NCI-H146 (cell line): ENCODE measurements around the gene KIF23.
A peak's percentile ranks its signal among the peaks of the same experiment; 100 is the strongest.

Experiments
- DNase-seq: peaks from one replicate; lab custom pipeline; 2025; lab: John Stamatoyannopoulos, UW

KIF23 gene

DNA sequence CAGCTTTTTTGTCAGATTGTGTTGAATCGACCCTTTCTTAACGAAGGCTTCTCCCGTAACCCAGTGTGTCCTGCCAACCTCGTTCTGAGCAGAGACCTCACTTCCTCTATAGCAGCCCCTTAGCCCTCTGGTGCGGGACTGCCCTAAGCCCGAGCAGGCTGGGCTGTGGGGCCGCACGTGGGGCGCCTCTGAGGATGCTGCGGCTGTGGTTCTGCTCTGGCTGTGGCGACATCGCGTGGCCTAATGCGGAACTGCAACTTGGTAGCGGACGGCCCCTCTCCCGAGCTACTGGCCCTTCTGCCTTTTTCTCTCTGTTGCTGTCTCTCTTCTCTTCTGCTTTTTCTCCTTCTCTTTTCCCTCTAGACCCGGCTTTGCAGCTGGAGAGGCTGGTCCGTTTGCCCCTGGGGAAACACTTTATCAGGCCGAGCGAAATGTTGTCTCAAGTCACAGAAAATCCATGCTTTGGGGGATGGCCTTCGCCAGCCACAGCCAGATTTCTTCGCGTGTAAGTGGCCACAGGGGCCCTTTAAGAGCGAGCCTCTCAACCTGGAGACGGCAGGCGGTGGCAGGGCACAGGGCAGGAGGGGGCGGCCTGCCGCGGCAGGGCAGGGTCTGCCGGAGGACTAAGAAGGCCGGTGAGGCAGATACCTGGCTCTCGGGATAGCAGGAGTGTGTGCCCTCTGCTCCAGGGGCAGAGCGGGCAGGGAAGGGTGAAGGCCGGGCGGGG lies 19.4 kb upstream of the KIF23 start:
- peak; percentile 47 for DNase-seq

DNA sequence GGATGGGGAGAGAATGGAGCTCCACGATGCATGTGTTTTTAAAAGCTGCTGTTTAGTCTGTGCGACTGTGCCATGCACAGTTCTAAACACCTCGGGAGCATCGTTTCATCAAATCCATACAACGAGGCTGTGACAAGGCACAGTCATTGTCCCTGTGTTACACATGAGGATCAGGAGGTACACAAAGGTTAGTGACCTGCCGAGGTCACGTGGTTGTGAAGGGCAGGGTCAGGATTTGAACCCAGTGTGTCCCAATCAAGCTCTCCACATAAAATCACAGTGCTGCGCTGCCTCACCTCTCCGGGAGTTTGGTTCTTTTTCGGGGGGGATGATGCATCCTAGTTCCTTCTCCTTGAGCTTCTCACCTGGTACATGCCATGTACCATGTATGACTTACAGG lies 18.7 kb upstream of the KIF23 start:
- no peak for DNase-seq

GRCh38 chr15:69395991-69396390 lies 18.2 kb upstream of the KIF23 start:
- no peak for DNase-seq

DNA sequence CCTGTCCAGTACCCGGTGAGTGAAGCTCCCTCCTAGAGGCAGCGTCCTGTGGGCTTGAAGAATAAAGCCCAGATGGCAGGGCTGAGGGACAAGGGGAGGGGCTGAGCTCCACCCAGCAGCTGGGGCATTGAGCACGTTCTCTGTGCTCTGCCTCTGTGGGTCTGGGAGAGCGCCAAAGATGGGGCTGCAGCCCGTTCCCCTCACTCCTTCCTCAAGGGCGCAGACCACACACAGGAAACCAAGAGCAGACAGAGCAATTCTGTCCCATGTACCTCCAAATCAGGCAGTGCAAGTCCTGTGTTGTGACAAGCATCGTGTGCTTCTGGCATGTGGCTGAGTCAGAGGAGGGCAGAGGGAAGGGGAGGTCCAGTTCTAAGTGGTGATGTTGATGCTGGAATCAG lies 15.7 kb upstream of the KIF23 start:
- no peak for DNase-seq

- no peak for DNase-seq
Measured at GRCh38 chr15:69400850-69401249, 13.3 kb upstream of the KIF23 start.

DNA sequence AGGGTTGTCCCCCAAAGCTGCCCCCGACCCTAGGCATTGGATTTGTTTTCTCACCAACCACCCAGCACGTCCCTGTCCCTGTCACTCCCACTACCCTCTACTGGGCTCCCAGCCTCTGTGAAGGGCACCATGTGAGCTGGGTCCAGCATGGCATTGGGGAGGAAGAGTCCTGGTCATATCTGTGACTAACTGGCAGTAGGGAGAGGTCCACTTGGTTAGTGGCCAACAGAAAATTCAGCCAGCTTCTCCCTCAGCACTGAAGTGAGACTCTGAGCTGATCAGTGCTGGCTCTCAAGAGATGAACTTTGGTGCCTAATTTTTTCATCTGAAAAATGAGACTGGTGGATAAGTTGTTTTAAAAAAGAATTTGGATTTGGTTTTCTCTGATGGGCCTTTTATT lies 11.3 kb upstream of the KIF23 start:
- DNase-seq = no peak

DNA sequence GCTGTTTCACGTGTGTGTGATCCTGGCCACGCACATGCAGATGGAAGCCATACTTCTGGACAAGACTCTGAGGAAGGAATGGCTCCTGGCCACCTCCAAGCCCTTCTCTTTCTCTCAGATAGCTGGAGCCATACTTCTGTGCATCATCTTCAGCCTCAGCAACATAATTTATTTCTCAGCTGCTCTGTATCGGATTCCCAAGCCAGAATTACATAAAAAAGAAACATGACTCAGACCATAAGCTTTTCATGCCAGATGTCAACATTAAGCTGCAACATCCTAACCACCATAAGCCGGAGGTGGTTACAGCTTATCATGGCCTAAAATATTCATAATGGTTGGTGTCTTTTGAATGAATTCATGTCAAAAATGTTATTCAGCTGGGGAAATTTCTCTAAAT lies 10.6 kb upstream of the KIF23 start:
- DNase-seq = no peak

GRCh38 chr15:69405110-69405509 lies 9.0 kb upstream of the KIF23 start:
- DNase-seq = no peak

DNA sequence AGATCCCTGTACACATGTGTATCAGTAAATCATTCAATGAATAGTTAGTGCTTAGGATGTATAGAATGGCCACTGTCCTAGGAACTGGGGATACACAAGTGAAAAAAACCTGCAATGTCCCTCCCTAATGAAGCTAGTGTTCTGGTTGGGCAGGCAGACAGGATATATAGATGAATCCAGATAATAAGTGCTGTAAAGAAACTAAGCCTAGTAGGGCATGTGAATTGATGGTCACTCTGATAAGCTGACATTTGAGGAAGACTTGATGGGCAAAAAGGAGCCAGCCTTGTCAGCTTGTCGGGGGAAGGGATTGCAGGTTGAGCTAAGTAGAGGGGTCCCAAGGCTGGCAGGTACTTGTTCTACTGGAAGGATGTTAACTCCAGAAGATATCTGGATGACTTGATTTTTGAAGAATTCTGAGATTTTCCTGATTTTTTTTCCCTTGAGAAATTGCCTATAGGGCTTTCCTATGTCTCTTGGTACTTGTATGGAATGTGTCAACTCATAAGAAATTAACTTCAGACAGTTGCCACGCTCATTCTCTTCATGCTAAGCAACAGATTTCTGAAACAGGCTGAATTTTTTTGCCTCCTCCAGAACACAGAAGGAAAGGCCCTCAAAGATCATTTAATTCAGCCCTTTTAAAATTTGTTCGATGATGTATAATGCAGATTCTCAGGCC lies 6.3 kb upstream of the KIF23 start:
- no peak for DNase-seq

DNA sequence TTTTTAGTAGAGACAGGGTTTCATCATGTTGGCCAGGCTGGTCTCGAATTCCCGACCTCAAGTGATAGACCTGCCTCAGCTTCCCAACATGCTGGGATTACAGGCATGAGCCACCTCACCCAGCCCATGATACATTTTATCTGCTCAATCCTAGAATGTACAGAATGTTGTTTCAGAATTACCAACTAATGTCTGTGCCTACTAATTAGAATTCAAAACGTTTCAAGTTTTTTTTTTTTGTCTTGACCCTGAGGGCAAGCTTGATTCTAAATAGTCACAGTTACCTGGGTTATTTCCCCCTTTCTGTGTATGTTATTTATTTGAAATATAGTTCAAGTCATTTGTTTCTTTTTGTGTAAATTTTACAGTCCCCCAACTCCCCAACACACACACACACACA lies 5.3 kb upstream of the KIF23 start:
- no peak for DNase-seq

- peak; percentile 12 for DNase-seq
Measured at GRCh38 chr15:69410248-69410874, 3.8 kb upstream of the KIF23 start.

DNA sequence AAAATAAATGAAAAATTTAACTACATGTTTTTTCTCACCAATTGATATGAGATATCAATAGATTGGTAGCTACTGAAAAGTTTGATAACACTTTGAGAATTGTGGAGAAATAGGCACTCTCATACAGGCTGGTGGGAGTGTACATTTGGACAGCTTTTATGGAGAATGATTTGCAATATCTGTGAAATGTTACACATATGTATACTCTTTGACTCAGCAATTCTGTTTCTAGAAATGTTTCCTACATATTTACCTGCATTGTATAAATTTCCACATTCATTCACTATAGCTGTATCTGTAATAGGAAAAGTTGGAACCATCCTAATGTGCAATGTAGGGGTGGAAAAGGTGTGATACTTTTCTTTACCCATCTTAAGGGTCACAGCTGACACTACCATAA lies 1.9 kb upstream of the KIF23 start:
- no peak for DNase-seq

DNA sequence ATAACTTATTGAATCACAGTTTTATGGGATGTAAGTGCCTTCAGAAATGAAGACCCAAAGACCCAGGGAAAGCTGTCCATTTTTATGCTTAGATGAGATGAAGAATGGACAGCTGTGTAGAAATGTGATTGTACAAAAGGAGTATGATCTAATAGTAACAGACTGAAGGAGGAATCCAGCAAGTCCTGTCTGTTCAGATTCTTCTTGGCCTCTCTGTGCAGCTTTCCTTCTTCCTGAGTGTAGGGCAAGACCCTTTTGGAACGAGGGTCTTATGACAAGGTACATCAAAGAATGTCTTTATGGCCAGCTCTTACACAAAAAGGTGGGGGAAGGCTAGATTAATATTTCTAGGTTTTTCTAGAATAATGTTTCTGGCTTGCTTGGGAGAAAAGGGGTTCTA lies 1.4 kb upstream of the KIF23 start:
- DNase-seq = no peak

- DNase-seq = peak; percentile 39
Measured at GRCh38 chr15:69414701-69415167, 585 bp downstream of the KIF23 start.

DNA sequence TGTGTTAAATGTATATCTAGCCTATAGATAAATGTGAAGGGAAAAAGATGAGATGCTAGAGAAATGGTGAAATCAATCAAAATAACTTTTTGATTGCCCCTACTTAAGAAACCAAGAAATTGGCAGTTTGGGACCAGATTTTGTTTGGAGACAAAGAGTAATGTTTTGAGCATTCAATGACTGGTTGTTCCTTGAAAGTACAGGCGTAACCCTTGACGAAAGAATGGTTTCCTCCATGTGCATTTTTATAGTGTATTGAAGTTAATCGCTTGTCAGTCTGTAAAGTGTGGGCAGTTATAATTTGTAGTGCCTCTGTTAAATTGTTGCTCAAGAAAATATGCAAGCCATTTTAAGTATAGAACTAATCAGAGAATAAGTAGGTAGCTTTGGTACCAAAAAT lies 1.2 kb downstream of the KIF23 start:
- DNase-seq = no peak

GRCh38 chr15:69417581-69417980 lies 3.4 kb downstream of the KIF23 start:
- no peak for DNase-seq

DNA sequence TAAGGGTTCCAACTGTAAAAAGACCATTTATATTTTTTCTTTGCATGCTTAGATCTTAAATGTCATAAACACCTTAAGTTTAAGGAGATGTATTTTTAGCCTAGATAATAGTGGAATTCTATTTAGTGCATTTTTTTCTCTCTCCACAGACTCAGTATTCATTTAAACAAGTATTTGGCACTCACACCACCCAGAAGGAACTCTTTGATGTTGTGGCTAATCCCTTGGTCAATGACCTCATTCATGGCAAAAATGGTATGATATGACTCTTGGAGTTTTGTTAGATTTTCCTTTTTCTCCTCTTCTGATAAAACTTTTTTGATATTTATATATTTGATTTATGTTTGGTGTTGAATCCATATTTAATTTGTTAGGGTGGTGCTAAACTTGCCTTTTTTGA lies 7.3 kb downstream of the KIF23 start:
- no peak for DNase-seq

DNA sequence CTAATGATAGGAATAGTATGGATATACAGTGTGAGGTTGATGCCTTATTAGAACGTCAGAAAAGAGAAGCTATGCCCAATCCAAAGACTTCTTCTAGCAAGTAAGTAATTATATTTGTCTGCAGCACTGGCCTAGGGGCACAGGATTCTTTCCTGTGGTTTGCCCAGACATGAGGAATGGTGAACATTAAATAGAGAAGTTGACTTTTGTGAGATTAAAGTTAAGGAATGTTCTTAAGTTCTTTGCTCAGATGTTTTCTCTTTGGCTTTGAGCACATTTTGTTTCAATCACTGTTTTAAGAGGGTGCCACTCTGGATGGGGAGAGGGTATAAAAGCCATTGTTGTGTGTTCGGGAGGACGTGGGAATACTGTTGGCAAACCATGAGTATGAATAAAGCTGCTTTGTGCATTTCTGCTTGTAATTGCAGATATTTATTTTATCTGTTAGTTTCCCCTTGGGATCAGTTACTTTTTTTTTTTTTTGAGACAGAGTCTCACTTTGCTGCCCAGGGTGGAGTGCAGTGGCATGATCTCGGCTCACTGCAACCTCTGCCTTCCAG lies 8.3 kb downstream of the KIF23 start:
- DNase-seq = no peak

DNA sequence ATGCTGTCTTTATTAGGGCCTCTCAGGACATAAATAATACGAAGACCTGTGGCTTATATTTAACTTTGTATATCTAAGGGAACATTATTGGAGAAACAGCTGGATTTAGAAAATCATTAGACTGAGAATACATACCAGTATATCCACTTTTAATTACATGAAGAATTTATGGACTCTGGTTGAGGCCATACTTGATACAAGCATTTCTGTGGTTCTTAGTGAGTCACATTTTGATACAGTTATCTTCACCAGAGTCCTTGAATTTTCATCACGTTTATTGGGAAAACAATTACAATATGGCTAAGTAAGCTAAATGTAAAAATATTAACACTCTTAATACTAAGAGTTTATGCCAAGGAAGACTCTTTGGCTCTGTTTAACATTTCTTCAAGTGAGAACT lies 9.9 kb downstream of the KIF23 start:
- no peak for DNase-seq

DNA sequence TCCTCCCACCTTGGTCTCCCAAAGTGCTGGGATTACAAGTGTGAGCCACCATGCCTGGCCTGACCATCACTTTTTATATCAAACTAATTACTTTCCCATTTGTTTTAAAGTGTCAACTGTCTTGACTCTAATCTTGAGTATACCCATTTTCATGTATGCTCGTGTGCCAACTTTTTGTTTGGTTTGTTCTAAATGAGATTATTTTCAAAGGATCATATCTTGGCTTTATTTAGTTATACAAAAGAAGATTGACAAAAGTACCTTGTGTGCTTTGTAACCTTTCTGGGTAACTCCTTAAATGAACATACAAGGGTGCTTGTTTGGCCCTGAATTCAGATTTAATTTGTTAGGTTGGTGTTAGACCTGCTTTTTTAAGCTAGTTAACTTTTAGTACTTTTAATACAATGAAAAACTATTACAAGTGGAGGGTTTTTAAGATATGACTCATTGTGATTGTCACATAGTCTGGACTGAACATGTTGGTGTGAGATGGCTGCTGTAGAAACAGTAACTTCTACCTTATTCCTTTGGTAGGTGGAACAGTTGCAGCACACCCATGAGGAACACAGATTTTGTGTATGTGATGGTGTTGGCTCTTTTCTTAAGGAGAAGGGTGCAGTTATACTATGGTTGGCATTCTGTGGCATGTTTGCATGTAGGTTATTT lies 10.7 kb downstream of the KIF23 start:
- no peak for DNase-seq

DNA sequence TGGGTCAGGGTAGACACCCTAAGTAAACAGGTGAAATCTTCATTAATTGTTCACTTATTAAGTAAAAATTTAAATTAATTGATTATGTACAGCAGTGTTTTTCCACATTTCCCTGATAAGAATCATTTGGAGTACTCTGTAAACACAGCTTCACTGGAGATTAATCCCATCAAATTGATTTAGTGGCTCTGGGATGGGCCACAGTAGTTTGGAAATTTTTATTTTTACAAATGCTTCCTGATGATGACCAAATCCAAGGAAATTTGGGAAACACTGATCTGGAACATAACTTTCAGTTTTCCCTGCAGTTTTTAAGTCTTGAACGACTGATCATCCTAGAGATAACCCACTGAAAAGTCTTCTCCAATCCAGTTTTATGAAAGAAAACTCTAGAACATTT lies 19.7 kb downstream of the KIF23 start:
- no peak for DNase-seq

- DNase-seq = no peak
Measured at GRCh38 chr15:69434238-69434637, 20.1 kb downstream of the KIF23 start.

- DNase-seq = no peak
Measured at GRCh38 chr15:69434679-69435078, 20.5 kb downstream of the KIF23 start.
